Stimulated activated naive B cell treated with anti-CD40 and anti-IgM and Interleukin-4, amounts not matched to agents 10 μg/mL and 1 μg/mL and 100 μg/mL, for 72 hours (primary cell): ENCODE results near the gene MAPK8.
"Not testable (repeated sequence)": the region's sequence is repeated elsewhere in the genome, so short reads cannot be mapped to it uniquely, and the experiment has no call there.

Source experiments
- ATAC-seq, 2 donors: fragments of 150-1000 bp; cut with Tn5 transposase; replicated peaks; 2 replicates each; pipeline ENCODE4 v1.10.0; 2021; ENCODE audit warnings: moderate library complexity in 1 of 2
- DNase-seq: peaks from one replicate; pipeline ENCODE4 v3.0.0; 2021
- H3K27ac Mint-ChIP-seq: one replicate; pipeline ENCODE4 v1.8.0; 2022; ENCODE audit warnings: mild to moderate bottlenecking, mixed read lengths
- H3K27me3 Mint-ChIP-seq, 2 donors: one replicate each; pipeline ENCODE4 v1.8.0; 2022; ENCODE audit warnings: mixed read lengths in 2 of 2
- H3K36me3 Mint-ChIP-seq, 2 donors: one replicate each; pipeline ENCODE4 v1.8.0; 2022; ENCODE audit warnings: mixed read lengths in 2 of 2, mild to moderate bottlenecking in 1 of 2
- H3K4me1 Mint-ChIP-seq, 2 donors: one replicate each; pipeline ENCODE4 v1.8.0; 2022; ENCODE audit warnings: mixed read lengths in 2 of 2, mild to moderate bottlenecking in 1 of 2
- H3K4me3 Mint-ChIP-seq, 2 donors: one replicate each; pipeline ENCODE4 v1.8.0; 2022; ENCODE audit warnings: mild to moderate bottlenecking in 2 of 2, mixed read lengths in 2 of 2, moderate library complexity in 1 of 2
- H3K9me3 Mint-ChIP-seq, 2 donors: one replicate each; pipeline ENCODE4 v1.8.0; 2022; ENCODE audit warnings: mixed read lengths in 2 of 2, mild to moderate bottlenecking in 1 of 2

MAPK8 gene

GRCh38 chr10:48306265-48306869 lies at the start of gene MAPK8:
TSS of gene MAPK8 (plus strand) at chr10:48306677. CDS start at chr10:48401661, 94,984 bp downstream.
- Mint-ChIP-seq H3K36me3 (no peaks in the 10 kb centered on the region), H3K27me3 (peaks cover 0 to 4% of the 10 kb centered on the region in 2 donors), H3K4me3 (peak within 1 kb of the TSS; percentile 82 to 86), H3K4me1 (peaks cover 28 to 47% of the 10 kb centered on the region in 2 donors), H3K9me3 (no peaks in the 10 kb centered on the region), H3K27ac (peak within 1 kb of the TSS; percentile 71)
- ATAC-seq, result peak; percentile 84 to 89
- DNase-seq, result peak; percentile 92

GRCh38 chr10:48257407-48257961 lies 49.0 kb upstream of the MAPK8 start:
- Mint-ChIP-seq H3K36me3 (no peaks in the 10 kb centered on the region), H3K4me1 (no peaks in the 10 kb centered on the region), H3K9me3 (peaks cover 0 to 3% of the 10 kb centered on the region in 2 donors), H3K4me3 (no peak overlapping the region), H3K27me3 (peaks cover 33 to 37% of the 10 kb centered on the region in 2 donors), H3K27ac (no peak overlapping the region)
- ATAC-seq, result no peak
- no peak for DNase-seq

- Mint-ChIP-seq H3K27me3 (peaks cover 33 to 44% of the 10 kb centered on the region in 2 donors), H3K9me3 (peaks cover 0 to 3% of the 10 kb centered on the region in 2 donors), H3K4me1 (no peaks in the 10 kb centered on the region), H3K4me3 (no peak overlapping the region), H3K27ac (no peak overlapping the region), H3K36me3 (no peaks in the 10 kb centered on the region)
- no peak for DNase-seq
- ATAC-seq, result no peak
Measured at GRCh38 chr10:48258105-48258504, 48.4 kb upstream of the MAPK8 start.

DNA sequence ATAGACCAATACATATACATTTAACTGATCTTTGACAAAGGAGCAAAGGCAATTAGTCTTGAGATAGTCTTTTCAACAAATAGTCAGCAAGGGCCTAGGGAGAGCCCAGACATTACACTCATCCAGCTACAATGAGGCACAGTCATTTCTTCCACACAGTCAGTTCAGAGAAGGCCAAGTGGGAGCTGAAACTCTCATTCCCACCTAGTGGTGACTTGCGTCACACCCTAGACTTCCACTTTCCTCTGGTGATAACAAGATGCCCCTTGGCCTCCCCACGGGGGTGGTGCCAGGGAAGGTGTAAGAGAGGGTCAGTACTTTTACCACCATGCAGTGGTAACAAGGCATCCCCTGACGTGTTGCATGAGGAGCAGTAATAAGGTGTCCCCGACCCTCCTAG lies 39.9 kb upstream of the MAPK8 start:
- no peak overlapping the region for H3K27ac Mint-ChIP-seq
- H3K27me3 Mint-ChIP-seq, result peaks cover 17 to 36% of the 10 kb centered on the region in 2 donors
- no peak overlapping the region for H3K4me3 Mint-ChIP-seq
- no peaks in the 10 kb centered on the region for H3K4me1 Mint-ChIP-seq
- no peak for DNase-seq
- H3K9me3 Mint-ChIP-seq, result peaks cover 0 to 2% of the 10 kb centered on the region in 2 donors
- H3K36me3 Mint-ChIP-seq, result no peaks in the 10 kb centered on the region
- ATAC-seq, result peak; percentile 65 to 89

- Mint-ChIP-seq H3K27me3 (peaks cover 17% of the 10 kb centered on the region in 2 donors), H3K4me1 (peaks cover 0 to 2% of the 10 kb centered on the region in 2 donors), H3K36me3 (no peaks in the 10 kb centered on the region), H3K9me3 (no peaks in the 10 kb centered on the region), H3K27ac (no peak overlapping the region), H3K4me3 (no peak overlapping the region)
- DNase-seq, result no peak
- no peak for ATAC-seq
Measured at GRCh38 chr10:48271047-48271730, 35.3 kb upstream of the MAPK8 start.

DNA sequence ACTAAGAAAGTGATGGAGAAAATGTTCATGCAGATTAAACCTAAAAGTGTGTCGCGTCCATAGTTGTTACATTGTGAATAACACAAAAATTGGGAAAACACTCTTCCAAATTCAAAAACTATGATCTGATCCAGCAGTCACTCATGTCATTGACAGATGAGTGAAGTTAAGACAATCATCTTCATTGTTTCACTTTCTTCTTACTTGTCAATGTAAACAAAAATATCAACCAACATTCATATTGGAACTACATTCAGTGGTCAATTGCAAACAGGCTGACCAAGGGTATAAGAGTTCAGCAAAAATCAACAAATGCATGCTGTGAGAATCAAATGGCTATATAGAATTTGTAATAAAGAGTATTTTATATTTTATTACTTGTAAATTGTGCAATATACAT lies 33.8 kb upstream of the MAPK8 start:
- Mint-ChIP-seq H3K36me3 (peaks cover 0 to under 1% of the 10 kb centered on the region in 2 donors), H3K27me3 (peaks cover 9 to 11% of the 10 kb centered on the region in 2 donors), H3K4me1 (peaks cover under 1 to 2% of the 10 kb centered on the region in 2 donors), H3K27ac (no peak overlapping the region), H3K4me3 (no peak overlapping the region), H3K9me3 (no peaks in the 10 kb centered on the region)
- DNase-seq, result no peak
- ATAC-seq, result no peak

DNA sequence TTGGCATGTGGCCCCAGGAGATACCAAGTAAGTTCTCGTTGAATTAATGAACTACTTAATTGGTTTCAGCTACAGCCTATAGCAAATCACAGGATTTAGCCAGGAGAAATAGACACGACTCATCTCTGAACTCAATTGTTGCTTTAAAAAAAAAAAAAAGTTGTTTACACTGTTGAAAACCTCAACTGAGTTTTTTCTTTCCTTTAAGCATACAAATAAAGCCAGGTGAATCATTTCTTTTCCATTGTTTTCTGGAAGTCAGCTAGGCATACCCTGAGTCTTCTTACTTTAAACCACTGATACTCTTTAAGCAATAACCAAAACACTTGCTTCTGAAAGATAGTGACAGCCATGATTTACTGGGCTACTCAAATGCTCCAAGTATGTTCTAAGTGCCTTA lies 32.7 kb upstream of the MAPK8 start:
- ATAC-seq (no peak), DNase-seq (no peak)
- peaks cover 0 to 9% of the 10 kb centered on the region in 2 donors for H3K36me3 Mint-ChIP-seq
- H3K4me1 Mint-ChIP-seq, result peaks cover 7 to 10% of the 10 kb centered on the region in 2 donors
- H3K9me3 Mint-ChIP-seq, result peaks cover 0 to 4% of the 10 kb centered on the region in 2 donors
- no peak overlapping the region for H3K27ac Mint-ChIP-seq
- H3K4me3 Mint-ChIP-seq, result no peak overlapping the region
- peaks cover 9 to 11% of the 10 kb centered on the region in 2 donors for H3K27me3 Mint-ChIP-seq

GRCh38 chr10:48274636-48275035 lies 31.8 kb upstream of the MAPK8 start, which contains the start of gene FRMPD2:
TSS of gene FRMPD2 (minus strand) at chr10:48274696. CDS start at chr10:48274567, 129 bp downstream.
- no peak for ATAC-seq
- Mint-ChIP-seq H3K4me1 (peaks cover 12 to 19% of the 10 kb centered on the region in 2 donors), H3K27ac (no peak within 1 kb of the TSS), H3K36me3 (peaks cover 0 to 9% of the 10 kb centered on the region in 2 donors), H3K9me3 (peaks cover 0 to 4% of the 10 kb centered on the region in 2 donors), H3K4me3 (no peak within 1 kb of the TSS), H3K27me3 (peaks cover 9 to 11% of the 10 kb centered on the region in 2 donors)
- no peak for DNase-seq

DNA sequence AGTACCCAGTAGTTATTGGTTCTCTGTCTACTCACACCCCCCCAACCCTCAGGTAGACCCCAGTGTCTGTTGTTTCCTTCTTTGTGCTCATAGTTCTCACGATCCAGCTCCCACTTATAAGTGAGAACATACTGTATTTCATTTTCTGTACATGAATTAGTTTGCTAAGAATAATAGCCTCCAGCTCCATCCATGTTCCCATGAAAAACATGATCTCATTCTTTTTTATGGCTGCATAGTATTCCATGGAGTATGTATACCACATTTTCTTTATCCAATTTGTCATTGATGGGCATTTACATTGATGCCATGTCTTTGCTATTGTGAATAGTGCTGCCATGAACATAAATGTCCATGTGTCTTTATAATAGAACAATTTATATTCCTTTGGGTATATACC lies 29.4 kb upstream of the MAPK8 start:
- Mint-ChIP-seq H3K27me3 (peaks cover 5 to 6% of the 10 kb centered on the region in 2 donors), H3K27ac (no peak overlapping the region), H3K36me3 (peaks cover 9 to 18% of the 10 kb centered on the region in 2 donors), H3K4me3 (no peak overlapping the region), H3K9me3 (peaks cover 6 to 11% of the 10 kb centered on the region in 2 donors), H3K4me1 (peaks cover 20 to 33% of the 10 kb centered on the region in 2 donors)
- no peak for DNase-seq
- ATAC-seq, result no peak

GRCh38 chr10:48279081-48279751 lies 27.3 kb upstream of the MAPK8 start:
- H3K4me1 Mint-ChIP-seq, result peaks cover 35 to 51% of the 10 kb centered on the region in 2 donors
- ATAC-seq (peak; percentile 93), DNase-seq (peak; percentile 71)
- peaks cover 5 to 6% of the 10 kb centered on the region in 2 donors for H3K27me3 Mint-ChIP-seq
- peaks cover 15 to 18% of the 10 kb centered on the region in 2 donors for H3K9me3 Mint-ChIP-seq
- H3K4me3 Mint-ChIP-seq, result peak overlapping the region; percentile 33 to 60
- peaks cover 16 to 25% of the 10 kb centered on the region in 2 donors for H3K36me3 Mint-ChIP-seq
- H3K27ac Mint-ChIP-seq, result peak overlapping the region; percentile 96

GRCh38 chr10:48281697-48282096 lies 24.8 kb upstream of the MAPK8 start:
- not testable (repeated sequence) for DNase-seq, ATAC-seq, H3K4me3 Mint-ChIP-seq
- peaks cover 46 to 70% of the 10 kb centered on the region in 2 donors for H3K4me1 Mint-ChIP-seq
- peaks cover 19 to 34% of the 10 kb centered on the region in 2 donors for H3K36me3 Mint-ChIP-seq
- peaks cover 25 to 27% of the 10 kb centered on the region in 2 donors for H3K27me3 Mint-ChIP-seq
- H3K27ac Mint-ChIP-seq, result peak overlapping the region; percentile 25
- H3K9me3 Mint-ChIP-seq, result peaks cover 22 to 34% of the 10 kb centered on the region in 2 donors

DNA sequence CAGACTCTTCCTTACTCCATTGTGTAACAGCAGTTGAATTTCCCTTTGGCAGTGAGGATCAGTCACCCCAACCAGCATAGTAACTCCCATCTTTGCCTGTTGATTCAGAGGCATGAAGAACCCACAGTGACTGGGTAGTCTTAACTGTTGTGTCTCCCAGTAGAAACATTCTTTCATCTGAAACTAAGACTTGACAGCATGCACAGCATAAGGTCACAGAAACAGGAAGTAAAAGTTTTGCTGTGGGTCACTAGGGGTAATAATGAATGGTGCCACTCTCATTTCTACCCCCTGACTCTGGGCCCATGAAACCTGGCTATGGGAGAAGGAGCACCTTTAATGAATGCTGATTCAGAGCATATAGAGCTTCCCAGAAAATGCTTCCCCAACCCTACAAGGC lies 23.6 kb upstream of the MAPK8 start:
- H3K36me3 Mint-ChIP-seq, result peaks cover 19 to 32% of the 10 kb centered on the region in 2 donors
- peak; percentile 73 to 81 for ATAC-seq
- H3K4me3 Mint-ChIP-seq, result peak overlapping the region; percentile 27 to 63
- peak; percentile 51 for DNase-seq
- H3K9me3 Mint-ChIP-seq, result peaks cover 22 to 34% of the 10 kb centered on the region in 2 donors
- H3K4me1 Mint-ChIP-seq, result peaks cover 50 to 77% of the 10 kb centered on the region in 2 donors
- peaks cover 28 to 30% of the 10 kb centered on the region in 2 donors for H3K27me3 Mint-ChIP-seq
- peak overlapping the region; percentile 85 for H3K27ac Mint-ChIP-seq

- ATAC-seq (no peak), DNase-seq (no peak)
- Mint-ChIP-seq H3K27ac (peak overlapping the region; percentile 48), H3K9me3 (peaks cover 22 to 30% of the 10 kb centered on the region in 2 donors), H3K27me3 (peaks cover 30 to 34% of the 10 kb centered on the region in 2 donors), H3K4me1 (peaks cover 45 to 68% of the 10 kb centered on the region in 2 donors), H3K4me3 (peak overlapping the region in 1 of 2 donors; percentile 20), H3K36me3 (peaks cover 19 to 26% of the 10 kb centered on the region in 2 donors)
Measured at GRCh38 chr10:48284002-48284546, 22.4 kb upstream of the MAPK8 start.
